Measurements from ENCODE around the gene SLC25A15. TPM values are rescaled to one million over a fixed set of nuclear protein-coding genes. Genes with fewer than 3 reads are reported as not detected.

Gene SLC25A15
- total and polyA plus RNA-seq, 2 donors (not counting 1 experiment from before 2014, with no cell fraction given) = 2.4 to 3.8 TPM

- 83% methylated on average over 2 of the region's 4 CpGs for WGBS (ENCODE audit: insufficient coverage)
- Histone ChIP-seq H3K27ac (ENCODE audit: low read length in 2 of 2) (no peak overlapping the region), H3K36me3 (replicated peaks in 1 of 2; ENCODE audit: control extremely low read depth in 1 of 2, control insufficient read depth in 1 of 2, extremely low read depth in 1 of 2, insufficient read depth in 2 of 2, low read length in 1 of 2) (peaks cover 0 to 3% of the 10 kb centered on the region in 2 experiments), H3K4me2 (replicated peaks; ENCODE audit: low read depth, low read length, poor library complexity, severe bottlenecking) (no peak overlapping the region), H3K9me3 (ENCODE audit: control extremely low read depth in 1 of 3, control insufficient read depth in 2 of 3, insufficient read depth in 1 of 3, low read length in 2 of 3) (no peaks in the 10 kb centered on the region), H3K4me1 (ENCODE audit: control insufficient read depth in 2 of 2, insufficient read depth in 2 of 2, low read length in 2 of 2) (no peaks in the 10 kb centered on the region), H2AFZ (ENCODE audit: insufficient read depth, low read depth, low read length, poor library complexity, severe bottlenecking) (no peak overlapping the region), H3K27me3 (replicated peaks in 1 of 4; ENCODE audit: control extremely low read depth in 1 of 4, control insufficient read depth in 3 of 4, insufficient read depth in 4 of 4, low read length in 3 of 4) (no peaks in the 10 kb centered on the region), H3K9ac (ENCODE audit: low read length) (no peak overlapping the region), H4K20me1 (ENCODE audit: control insufficient read depth, insufficient read depth, low read length, poor library complexity, severe bottlenecking) (no peaks in the 10 kb centered on the region), H3K79me2 (ENCODE audit: control insufficient read depth, insufficient read depth, low read length) (no peaks in the 10 kb centered on the region), H3K4me3 (ENCODE audit: control extremely low read depth in 1 of 5, extremely low read depth in 1 of 5, insufficient read depth in 1 of 5, low read depth in 2 of 5, low read length in 4 of 5) (no peak overlapping the region)
- H3K9me3 Mint-ChIP-seq (ENCODE audit: insufficient read depth) = no peaks in the 10 kb centered on the region
- TF ChIP-seq CTCF (IDR thresholded peaks at IDR 0.05) (no peak), EZH2 (IDR thresholded peaks at IDR 0.05; ENCODE audit: borderline replicate concordance, insufficient read depth, low read depth, low read length, poor library complexity, severe bottlenecking) (no peak)
- H3K4me3 Mint-ChIP-seq = no peak overlapping the region
- intact Hi-C loops (cut with micrococcal nuclease) = no loop called here
- H3K27me3 Mint-ChIP-seq = no peaks in the 10 kb centered on the region
- no peak overlapping the region for H3K27ac Mint-ChIP-seq
- no peaks in the 10 kb centered on the region for H3K4me1 Mint-ChIP-seq
- POLR2A ChIA-PET = no interaction called here
- no peak for DNase-seq
- CTCF ChIA-PET = interaction anchor here (2.8 to 4.1 kb wide), 2 partner anchors 10 to 22 kb away, joined by 9 to 13 read pairs; partner anchors contain the start of gene SLC25A15
- no peak for ATAC-seq (ENCODE audit: low read depth)
Measured at GRCh38 chr13:40799508-40799907, 10.1 kb downstream of the SLC25A15 start.

- no peak overlapping the region for H3K4me3 Mint-ChIP-seq
- ATAC-seq (ENCODE audit: low read depth) (no peak), DNase-seq (no peak)
- intact Hi-C loops (cut with micrococcal nuclease) = no loop called here
- H4K20me1 ChIP-seq (ENCODE audit: control insufficient read depth, insufficient read depth, low read length, poor library complexity, severe bottlenecking) = no peaks in the 10 kb centered on the region
- no peaks in the 10 kb centered on the region for H3K9me3 Mint-ChIP-seq (ENCODE audit: insufficient read depth)
- H3K9ac ChIP-seq (ENCODE audit: low read length) = no peak overlapping the region
- no peaks in the 10 kb centered on the region for H3K79me2 ChIP-seq (ENCODE audit: control insufficient read depth, insufficient read depth, low read length)
- H3K27ac ChIP-seq (ENCODE audit: low read length in 2 of 2) = no peak overlapping the region
- no peaks in the 10 kb centered on the region for H3K9me3 ChIP-seq (ENCODE audit: control extremely low read depth in 1 of 3, control insufficient read depth in 2 of 3, insufficient read depth in 1 of 3, low read length in 2 of 3)
- H3K27me3 Mint-ChIP-seq = no peaks in the 10 kb centered on the region
- no peak overlapping the region for H3K27ac Mint-ChIP-seq
- H3K4me3 ChIP-seq (ENCODE audit: control extremely low read depth in 1 of 5, extremely low read depth in 1 of 5, insufficient read depth in 1 of 5, low read depth in 2 of 5, low read length in 4 of 5) = no peak overlapping the region
- H3K36me3 ChIP-seq (replicated peaks in 1 of 2; ENCODE audit: control extremely low read depth in 1 of 2, control insufficient read depth in 1 of 2, extremely low read depth in 1 of 2, insufficient read depth in 2 of 2, low read length in 1 of 2) = peaks cover 3% of the 10 kb centered on the region in 2 experiments
- ChIA-PET POLR2A (no interaction called here), CTCF (interaction anchor here (4.1 kb wide), 1 partner anchor 23 kb away, joined by 13 read pairs; no protein-coding TSS in a partner anchor)
- no peaks in the 10 kb centered on the region for H3K4me1 ChIP-seq (ENCODE audit: control insufficient read depth in 2 of 2, insufficient read depth in 2 of 2, low read length in 2 of 2)
- H3K4me2 ChIP-seq (replicated peaks; ENCODE audit: low read depth, low read length, poor library complexity, severe bottlenecking) = no peak overlapping the region
- H3K27me3 ChIP-seq (replicated peaks in 1 of 4; ENCODE audit: control extremely low read depth in 1 of 4, control insufficient read depth in 3 of 4, insufficient read depth in 4 of 4, low read length in 3 of 4) = no peaks in the 10 kb centered on the region
- WGBS (ENCODE audit: insufficient coverage) = 83% methylated on average over 2 of the region's 5 CpGs
- no peak overlapping the region for H2AFZ ChIP-seq (ENCODE audit: insufficient read depth, low read depth, low read length, poor library complexity, severe bottlenecking)
- H3K4me1 Mint-ChIP-seq = no peaks in the 10 kb centered on the region
- TF ChIP-seq EZH2 (IDR thresholded peaks at IDR 0.05; ENCODE audit: borderline replicate concordance, insufficient read depth, low read depth, low read length, poor library complexity, severe bottlenecking) (no peak), CTCF (IDR thresholded peaks at IDR 0.05) (no peak)
Measured at GRCh38 chr13:40800559-40800958, 11.1 kb downstream of the SLC25A15 start.
